KBM-7 (cell line): Measurements from ENCODE around the gene CPSF6.
"Not testable (repeated sequence)": the region's sequence is repeated elsewhere in the genome, so short reads cannot be mapped to it uniquely, and the experiment has no call there.

Experiments used
- DNase-seq: peaks from one replicate; pipeline ENCODE4 v3.0.0-alpha.2; 2015
- in situ Hi-C: fragments of 300-500 bp; cut with MboI; formaldehyde crosslinking; loops from 2 replicates; pipeline ENCODE4 v1.14.3; 2020; ENCODE audit warnings: low sequenced_read_pairs, low pct_unique_long_range_greater_than_20kb, mixed read lengths

The CPSF6 gene

DNA sequence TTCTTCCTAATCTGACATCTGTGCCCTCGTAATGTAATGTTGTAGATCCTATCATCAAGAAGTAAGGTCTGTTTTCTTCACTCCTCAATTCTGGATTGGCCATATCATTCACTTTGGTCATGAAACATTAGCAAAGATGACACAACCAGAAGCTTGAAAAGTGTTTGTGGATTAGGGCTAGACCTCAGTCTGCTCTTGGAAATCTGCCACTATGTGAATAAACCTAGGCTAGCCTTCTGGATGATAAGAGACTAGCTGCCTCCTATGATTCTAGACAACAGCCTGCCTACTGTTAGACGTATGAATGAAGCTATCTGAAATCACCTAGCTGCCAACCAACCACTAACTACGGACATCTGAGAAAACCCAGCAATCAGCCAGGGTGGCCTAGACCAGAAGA is 70.1 kb downstream of the CPSF6 start:
- DNase-seq: no peak
- in situ Hi-C loops: no loop called here

GRCh38 chr12:69313209-69313608 is 73.8 kb downstream of the CPSF6 start:
- DNase-seq: no peak
- in situ Hi-C loops: no loop called here

- DNase-seq, in situ Hi-C loops: not testable (repeated sequence)
Measured at GRCh38 chr12:69316784-69317183, 77.4 kb downstream of the CPSF6 start.

DNA sequence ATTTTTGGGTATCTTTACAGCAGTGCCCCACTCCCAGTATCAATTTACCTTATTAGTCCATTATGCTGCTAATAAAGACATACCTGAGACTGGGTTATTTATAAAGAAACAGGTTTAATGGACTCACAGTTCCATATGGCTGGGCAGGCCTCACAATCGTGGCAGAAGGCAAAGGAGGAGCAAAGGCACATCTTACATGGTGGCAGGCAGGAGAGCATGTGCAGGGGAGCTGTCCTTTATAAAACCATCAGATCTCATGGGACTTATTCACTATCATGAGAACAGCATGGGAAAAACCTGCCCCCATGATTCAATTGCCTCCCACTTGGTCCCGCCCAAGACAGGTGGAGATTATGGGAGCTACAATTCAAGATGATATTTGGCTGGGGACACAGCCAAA is 77.9 kb downstream of the CPSF6 start:
- DNase-seq, in situ Hi-C loops: not testable (repeated sequence)

- no peak for DNase-seq
- in situ Hi-C loops: no loop called here
Measured at GRCh38 chr12:69318225-69318624, 78.9 kb downstream of the CPSF6 start.

DNA sequence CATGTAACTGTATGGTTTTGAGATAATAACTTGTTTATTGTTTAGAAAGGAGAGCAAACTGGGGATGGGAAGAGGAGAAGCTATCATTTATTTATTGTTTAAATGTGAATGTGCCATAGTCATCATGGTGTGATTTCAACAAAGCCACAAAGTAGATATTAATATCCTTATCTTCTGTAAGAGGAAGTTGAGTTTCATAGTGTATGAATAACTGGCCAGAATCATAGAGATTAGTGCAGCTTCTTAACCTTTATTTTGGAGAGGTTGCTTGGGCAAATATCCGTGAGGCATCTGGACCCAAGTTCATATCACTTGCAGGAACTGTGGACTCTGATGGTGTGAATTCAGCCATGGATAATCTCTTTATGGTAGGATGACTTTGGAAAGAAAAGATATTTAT is 82.0 kb downstream of the CPSF6 start:
- in situ Hi-C loops: no loop called here
- no peak for DNase-seq
